ENCODE data around the gene LRFN2. TPM values are rescaled to one million over a fixed set of nuclear protein-coding genes. Genes with fewer than 3 reads are reported as not detected.

LRFN2 gene
- total RNA-seq, 2 experiments from 2014 or later: not detected

DNA sequence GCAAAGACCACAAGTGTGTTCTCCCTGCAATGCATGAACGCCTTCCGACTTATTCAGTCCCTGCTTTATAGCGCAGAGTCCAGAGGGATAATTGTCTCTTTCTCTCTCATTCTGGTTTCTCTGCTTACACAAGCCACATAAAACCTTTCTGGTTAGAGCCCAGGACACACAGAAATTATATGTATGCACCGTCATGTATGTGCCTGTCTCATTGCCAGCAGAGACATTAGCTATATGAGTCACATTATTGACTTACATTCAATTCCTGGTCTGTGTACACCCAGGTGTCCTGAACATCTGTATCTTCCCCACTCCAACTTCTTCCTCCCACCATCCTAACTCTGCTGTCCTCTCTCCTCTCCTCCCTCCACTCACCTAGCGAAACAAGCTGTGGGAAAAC, 44.0 kb downstream of the LRFN2 start:
- Mint-ChIP-seq H3K4me1 (ENCODE audit: low read depth) (no peaks in the 10 kb centered on the region), H3K27ac (no peak overlapping the region), H3K27me3 (no peaks in the 10 kb centered on the region), H3K4me3 (no peak overlapping the region), H3K36me3 (ENCODE audit: low read depth) (no peaks in the 10 kb centered on the region), H3K9me3 (no peaks in the 10 kb centered on the region)
- Histone ChIP-seq H3K27me3 (ENCODE audit: control insufficient read depth in 1 of 2, insufficient read depth in 2 of 2, low read length in 2 of 2) (no peaks in the 10 kb centered on the region), H3K4me3 (ENCODE audit: low read length) (no peak overlapping the region), H3K9me3 (ENCODE audit: control insufficient read depth in 1 of 2, insufficient read depth in 1 of 2, low read length in 2 of 2) (no peaks in the 10 kb centered on the region), H3K27ac (ENCODE audit: low read depth in 1 of 2, low read length in 2 of 2) (no peak overlapping the region), H3K4me1 (ENCODE audit: insufficient read depth, low read length) (no peaks in the 10 kb centered on the region), H3K36me3 (ENCODE audit: insufficient read depth, low read length) (no peaks in the 10 kb centered on the region)
- POLR2A ChIA-PET: no interaction called here
- ATAC-seq (ENCODE audit: poor library complexity) (no peak), DNase-seq (no peak)
- TF ChIP-seq, protein P1, sequence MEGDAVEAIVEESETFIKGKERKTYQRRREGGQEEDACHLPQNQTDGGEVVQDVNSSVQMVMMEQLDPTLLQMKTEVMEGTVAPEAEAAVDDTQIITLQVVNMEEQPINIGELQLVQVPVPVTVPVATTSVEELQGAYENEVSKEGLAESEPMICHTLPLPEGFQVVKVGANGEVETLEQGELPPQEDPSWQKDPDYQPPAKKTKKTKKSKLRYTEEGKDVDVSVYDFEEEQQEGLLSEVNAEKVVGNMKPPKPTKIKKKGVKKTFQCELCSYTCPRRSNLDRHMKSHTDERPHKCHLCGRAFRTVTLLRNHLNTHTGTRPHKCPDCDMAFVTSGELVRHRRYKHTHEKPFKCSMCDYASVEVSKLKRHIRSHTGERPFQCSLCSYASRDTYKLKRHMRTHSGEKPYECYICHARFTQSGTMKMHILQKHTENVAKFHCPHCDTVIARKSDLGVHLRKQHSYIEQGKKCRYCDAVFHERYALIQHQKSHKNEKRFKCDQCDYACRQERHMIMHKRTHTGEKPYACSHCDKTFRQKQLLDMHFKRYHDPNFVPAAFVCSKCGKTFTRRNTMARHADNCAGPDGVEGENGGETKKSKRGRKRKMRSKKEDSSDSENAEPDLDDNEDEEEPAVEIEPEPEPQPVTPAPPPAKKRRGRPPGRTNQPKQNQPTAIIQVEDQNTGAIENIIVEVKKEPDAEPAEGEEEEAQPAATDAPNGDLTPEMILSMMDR (IDR thresholded peaks at IDR 0.05): no peak
- intact Hi-C loops (cut with DNase I, micrococcal nuclease): no loop called here
- CTCF ChIA-PET: no interaction called here

DNA sequence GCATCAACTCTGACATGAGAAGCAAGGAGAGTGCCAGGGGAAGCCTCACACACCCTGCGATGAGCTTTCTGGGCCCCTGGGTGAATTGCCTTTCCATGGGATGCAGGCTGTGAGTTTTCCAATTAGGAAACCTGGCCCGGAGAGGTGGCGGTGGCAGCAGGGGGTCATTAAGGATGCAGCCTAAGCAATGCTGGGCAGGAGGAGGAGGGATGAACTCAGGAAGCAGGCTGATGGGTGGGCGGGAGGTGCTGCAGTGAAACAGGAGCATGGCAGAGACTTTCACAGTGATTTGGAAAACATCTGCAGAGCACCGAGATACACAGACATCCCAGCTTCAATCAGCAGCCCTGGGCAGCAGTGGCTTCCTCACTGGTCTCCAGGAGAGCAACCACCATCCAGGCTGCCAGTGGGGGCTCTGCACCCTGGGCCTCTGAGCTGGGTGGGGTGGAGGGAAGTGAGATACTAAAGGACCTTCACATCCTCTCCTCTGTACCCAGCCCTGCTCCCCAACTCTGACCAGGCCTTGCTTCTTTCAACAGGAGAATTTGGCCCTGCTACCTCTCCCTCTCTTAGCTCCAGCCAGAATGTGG, 44.9 kb downstream of the LRFN2 start:
- no peaks in the 10 kb centered on the region for H3K27me3 ChIP-seq (ENCODE audit: control insufficient read depth in 1 of 2, insufficient read depth in 2 of 2, low read length in 2 of 2)
- CTCF ChIA-PET: no interaction called here
- H3K9me3 ChIP-seq (ENCODE audit: control insufficient read depth in 1 of 2, insufficient read depth in 1 of 2, low read length in 2 of 2): no peaks in the 10 kb centered on the region
- intact Hi-C loops (cut with DNase I, micrococcal nuclease): no loop called here
- H3K4me1 ChIP-seq (ENCODE audit: insufficient read depth, low read length): no peaks in the 10 kb centered on the region
- no peak overlapping the region for H3K4me3 ChIP-seq (ENCODE audit: low read length)
- TF ChIP-seq, protein P1 (IDR thresholded peaks at IDR 0.05): no peak
- DNase-seq (no peak), ATAC-seq (ENCODE audit: poor library complexity) (no peak)
- no peaks in the 10 kb centered on the region for H3K4me1 Mint-ChIP-seq (ENCODE audit: low read depth)
- H3K9me3 Mint-ChIP-seq: no peaks in the 10 kb centered on the region
- no peak overlapping the region for H3K27ac Mint-ChIP-seq
- POLR2A ChIA-PET: no interaction called here
- H3K4me3 Mint-ChIP-seq: no peak overlapping the region
- no peak overlapping the region for H3K27ac ChIP-seq (ENCODE audit: low read depth in 1 of 2, low read length in 2 of 2)
- no peaks in the 10 kb centered on the region for H3K27me3 Mint-ChIP-seq
- H3K36me3 ChIP-seq (ENCODE audit: insufficient read depth, low read length): no peaks in the 10 kb centered on the region
- H3K36me3 Mint-ChIP-seq (ENCODE audit: low read depth): no peaks in the 10 kb centered on the region

DNA sequence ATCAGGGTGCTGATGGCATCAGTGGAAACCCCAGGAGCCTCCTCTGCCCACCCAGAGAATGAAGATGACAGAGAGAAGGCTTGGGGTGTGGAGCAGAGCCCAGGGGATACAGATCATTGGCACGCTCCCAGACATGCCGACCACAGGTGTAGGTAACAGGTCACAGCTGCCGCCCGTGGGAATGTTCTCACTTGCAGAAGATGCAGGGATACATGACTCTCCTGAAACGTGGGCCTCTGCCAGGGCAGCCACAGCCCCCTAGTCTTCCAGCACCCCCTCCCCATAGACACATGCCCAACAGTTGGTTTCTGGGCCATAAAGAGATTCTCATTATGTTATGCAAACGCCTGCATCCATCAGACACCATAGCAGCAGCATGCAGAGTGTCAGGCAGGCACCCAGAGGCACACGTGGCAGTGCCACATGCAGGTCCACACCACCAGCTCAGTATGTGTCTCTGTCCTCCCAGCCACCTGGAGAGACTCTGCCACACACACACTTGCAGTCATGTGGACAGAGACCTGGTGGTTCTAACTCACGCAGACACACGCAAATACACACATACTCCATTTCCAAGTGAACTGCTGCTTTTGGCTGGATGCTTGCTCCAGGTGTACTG, 45.5 kb downstream of the LRFN2 start:
- no peaks in the 10 kb centered on the region for H3K4me1 Mint-ChIP-seq (ENCODE audit: low read depth)
- H3K9me3 Mint-ChIP-seq: no peaks in the 10 kb centered on the region
- H3K4me3 Mint-ChIP-seq: no peak overlapping the region
- Histone ChIP-seq H3K4me1 (ENCODE audit: insufficient read depth, low read length) (no peaks in the 10 kb centered on the region), H3K9me3 (ENCODE audit: control insufficient read depth in 1 of 2, insufficient read depth in 1 of 2, low read length in 2 of 2) (no peaks in the 10 kb centered on the region), H3K27me3 (ENCODE audit: control insufficient read depth in 1 of 2, insufficient read depth in 2 of 2, low read length in 2 of 2) (no peaks in the 10 kb centered on the region), H3K4me3 (ENCODE audit: low read length) (no peak overlapping the region), H3K36me3 (ENCODE audit: insufficient read depth, low read length) (no peaks in the 10 kb centered on the region), H3K27ac (ENCODE audit: low read depth in 1 of 2, low read length in 2 of 2) (no peak overlapping the region)
- DNase-seq (no peak), ATAC-seq (ENCODE audit: poor library complexity) (no peak)
- ChIA-PET POLR2A (no interaction called here), CTCF (no interaction called here)
- no peaks in the 10 kb centered on the region for H3K36me3 Mint-ChIP-seq (ENCODE audit: low read depth)
- H3K27me3 Mint-ChIP-seq: no peaks in the 10 kb centered on the region
- H3K27ac Mint-ChIP-seq: no peak overlapping the region
- intact Hi-C loops (cut with DNase I, micrococcal nuclease): no loop called here
- TF ChIP-seq, protein P1 (IDR thresholded peaks at IDR 0.05): no peak
